CD4-positive, alpha-beta T cell treated with Interleukin-17A for 1 hour (primary cell): ENCODE results near the gene HOXA3.

ENCODE experiments used
- DNase-seq: peaks from one replicate; pipeline ENCODE4 v3.0.0-alpha.2; 2020

Gene HOXA3

GRCh38 chr7:27177795-27178320, 25.5 kb upstream of the HOXA3 start:
- DNase-seq: no peak

DNA sequence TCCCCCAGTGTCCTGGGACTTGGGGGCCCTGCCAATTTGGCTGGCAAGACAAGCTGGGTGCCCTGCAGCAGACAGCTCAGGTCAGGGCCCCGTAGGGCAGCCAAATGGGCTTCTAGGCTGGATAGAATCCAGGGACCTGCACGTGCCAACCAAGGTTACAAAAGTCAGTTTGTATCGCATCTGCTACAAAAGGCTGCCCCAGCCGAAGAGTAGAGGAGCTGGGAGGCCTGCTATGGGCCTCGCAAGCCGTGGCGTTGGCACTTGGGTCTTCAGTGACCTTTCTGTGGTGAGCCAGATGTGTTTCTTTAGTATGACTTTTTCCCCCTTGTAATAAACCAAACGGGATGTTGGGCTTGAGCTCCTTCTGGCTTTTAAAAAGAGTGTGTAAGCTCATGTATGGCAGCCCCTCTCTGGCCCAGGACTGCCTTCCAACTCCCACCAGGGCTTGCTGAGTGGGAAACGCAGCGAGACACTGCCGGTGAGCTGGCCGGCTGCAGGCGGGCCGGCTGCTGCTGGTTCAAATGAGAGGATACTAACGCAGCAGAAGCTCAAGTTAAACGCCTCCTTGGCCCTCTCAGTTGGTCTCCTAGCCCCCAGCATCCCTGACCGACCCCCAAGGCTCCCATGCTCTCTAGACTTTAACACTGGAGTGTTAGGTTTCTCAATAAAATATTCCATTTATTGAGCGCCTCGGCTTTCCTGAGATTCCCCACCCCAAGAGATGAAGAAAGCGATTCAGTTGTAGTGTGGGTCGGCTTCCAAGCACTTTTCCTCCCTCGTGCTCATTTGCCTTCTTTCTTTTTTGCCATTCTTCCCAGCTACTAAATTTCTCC, 24.8 kb upstream of the HOXA3 start:
- no peak for DNase-seq

GRCh38 chr7:27176524-27176845, 24.1 kb upstream of the HOXA3 start:
- DNase-seq: no peak

GRCh38 chr7:27175626-27176523, 23.5 kb upstream of the HOXA3 start:
- DNase-seq: no peak

DNA sequence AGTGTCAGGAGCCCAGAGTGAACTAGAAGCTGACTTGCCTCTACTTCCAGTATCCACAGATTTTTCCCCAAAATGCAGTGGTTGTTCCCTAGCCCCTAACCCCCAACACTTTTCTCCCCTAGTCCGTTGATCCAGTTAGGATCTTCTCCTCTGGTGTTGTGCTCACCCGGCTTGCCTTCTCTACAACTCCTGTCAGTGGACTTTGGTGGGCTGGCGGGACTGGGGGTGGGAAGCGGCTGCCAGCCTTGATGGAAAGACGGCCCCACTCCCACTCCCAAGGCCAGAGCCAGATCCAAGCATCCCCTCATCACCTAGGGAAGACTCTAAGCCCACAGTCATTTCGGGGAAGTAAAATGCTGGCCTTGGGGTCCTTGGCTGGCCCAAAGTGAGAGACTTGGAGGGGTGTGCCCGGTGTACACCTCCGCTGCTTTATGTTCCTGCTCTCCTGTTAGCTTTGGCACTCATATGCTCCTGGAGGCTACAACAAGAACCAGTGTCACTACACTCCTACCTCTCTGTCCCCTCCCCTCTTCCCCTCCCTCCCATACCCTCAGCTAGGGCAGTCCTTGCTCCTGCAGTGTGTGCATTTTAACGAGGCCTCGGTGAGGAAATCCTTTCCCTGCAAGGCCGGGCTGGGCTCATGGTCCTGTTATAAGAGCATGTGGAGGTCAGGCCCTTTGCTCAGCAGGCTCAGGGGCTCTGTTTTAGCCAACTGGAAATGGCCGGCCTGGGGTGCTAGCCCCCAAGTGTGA, 22.7 kb upstream of the HOXA3 start:
- DNase-seq: no peak

- DNase-seq: no peak
Observed at GRCh38 chr7:27173956-27174873, 21.8 kb upstream of the HOXA3 start, which contains the start of gene HOXA10. Gene HOXA10 (minus strand): TSS chr7:27174320. CDS start chr7:27174306, 14 bp downstream.

GRCh38 chr7:27173511-27173955, 21.1 kb upstream of the HOXA3 start:
- DNase-seq: peak; percentile 43

DNA sequence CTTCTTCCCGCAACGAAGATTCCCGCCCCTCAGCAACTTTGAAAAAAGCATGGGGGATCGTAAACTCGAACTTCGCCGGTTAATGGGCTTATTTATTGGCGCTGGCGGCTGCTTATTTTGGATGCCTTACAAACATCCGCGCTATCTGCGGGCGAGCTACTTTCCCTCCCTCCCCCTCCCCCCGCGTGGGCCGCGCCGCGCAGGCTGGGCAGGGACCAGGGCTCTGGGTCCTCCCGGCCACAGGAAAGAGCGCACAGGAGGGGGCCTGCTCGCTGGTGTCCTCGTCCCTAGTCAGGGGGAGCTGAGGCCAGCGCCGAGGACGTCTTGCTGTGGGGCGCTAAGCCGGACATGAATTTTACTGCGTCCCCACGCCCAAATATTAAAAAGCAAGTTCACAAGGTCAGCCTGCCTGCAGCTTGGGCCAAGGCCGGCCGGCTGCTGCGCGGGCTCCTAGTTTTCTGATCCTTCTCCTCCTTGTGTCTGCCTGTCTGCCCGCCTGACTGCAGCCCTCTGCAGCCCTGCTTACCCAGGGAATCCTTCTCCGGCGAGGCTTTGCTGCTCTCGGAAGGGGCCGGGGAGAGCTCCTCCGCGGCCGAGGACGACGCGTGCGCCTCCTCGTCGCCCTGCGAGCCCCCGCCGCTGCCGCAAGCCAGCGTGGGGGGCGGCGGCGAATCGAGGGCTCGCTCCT, 20.6 kb upstream of the HOXA3 start:
- DNase-seq: no peak

- DNase-seq: no peak
Observed at GRCh38 chr7:27172315-27172774, 20.0 kb upstream of the HOXA3 start.

GRCh38 chr7:27171637-27172314, 19.4 kb upstream of the HOXA3 start:
- DNase-seq: no peak

DNA sequence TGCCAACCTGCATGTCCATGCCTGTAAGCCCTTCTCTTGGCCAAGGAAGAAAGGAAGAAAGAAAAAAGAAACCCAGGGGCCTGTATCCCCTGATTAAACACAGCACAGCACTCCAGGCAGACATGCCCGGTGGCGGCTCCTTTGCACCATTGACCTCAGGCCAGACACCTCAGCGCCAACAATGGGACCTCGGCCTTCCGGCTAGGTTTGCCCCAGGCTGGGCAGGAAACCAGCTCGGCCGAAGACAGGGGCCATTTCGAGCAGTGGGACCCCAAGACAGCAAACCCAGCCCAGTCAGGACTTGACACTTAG, 18.9 kb upstream of the HOXA3 start:
- no peak for DNase-seq

DNA sequence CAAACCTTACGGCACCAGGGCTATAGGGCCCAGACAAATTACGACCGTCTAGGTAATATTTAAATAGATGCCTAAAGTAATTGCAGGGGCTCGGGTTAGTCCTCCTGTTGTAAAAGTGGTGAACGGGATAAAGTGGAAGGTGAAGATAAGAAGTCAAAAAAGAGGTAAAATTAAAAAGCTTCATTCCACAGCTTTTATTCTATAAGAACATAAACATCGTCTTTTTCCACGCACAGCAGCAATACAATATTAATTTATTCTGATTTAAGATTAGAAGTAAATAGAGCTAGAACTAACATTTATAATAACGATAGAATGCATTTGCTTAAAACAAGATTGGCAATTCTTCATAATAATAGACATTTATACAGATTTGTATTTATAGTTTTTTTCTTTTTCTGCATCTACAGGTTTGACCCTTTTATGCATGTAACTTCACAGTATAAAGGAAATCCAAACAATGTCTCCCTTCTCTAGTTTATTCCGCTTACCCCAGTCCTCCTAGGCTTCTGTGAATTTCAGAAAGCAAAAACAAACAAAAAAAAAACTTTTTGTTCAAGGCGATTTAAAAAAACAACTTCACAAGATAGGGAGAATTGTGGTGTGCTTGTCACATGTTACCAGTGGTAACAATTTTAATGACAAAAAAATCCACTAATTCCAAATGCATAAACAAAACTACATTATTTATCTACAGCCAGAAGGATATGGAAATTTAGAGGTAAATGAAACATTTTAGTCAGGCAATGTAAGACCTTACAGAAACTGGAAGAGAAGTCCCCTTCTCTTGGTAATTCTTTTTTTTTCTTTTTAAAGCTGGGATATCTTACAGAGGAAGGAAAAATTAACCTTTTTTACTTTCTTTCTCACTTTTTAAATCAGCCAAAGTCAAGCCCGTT, 18.3 kb upstream of the HOXA3 start:
- DNase-seq: no peak

- no peak for DNase-seq
Observed at GRCh38 chr7:27169658-27170425, 17.5 kb upstream of the HOXA3 start.

- no peak for DNase-seq
Observed at GRCh38 chr7:27168265-27168947, 16.0 kb upstream of the HOXA3 start.

- DNase-seq: no peak
Observed at GRCh38 chr7:27167916-27168264, 15.5 kb upstream of the HOXA3 start.

DNA sequence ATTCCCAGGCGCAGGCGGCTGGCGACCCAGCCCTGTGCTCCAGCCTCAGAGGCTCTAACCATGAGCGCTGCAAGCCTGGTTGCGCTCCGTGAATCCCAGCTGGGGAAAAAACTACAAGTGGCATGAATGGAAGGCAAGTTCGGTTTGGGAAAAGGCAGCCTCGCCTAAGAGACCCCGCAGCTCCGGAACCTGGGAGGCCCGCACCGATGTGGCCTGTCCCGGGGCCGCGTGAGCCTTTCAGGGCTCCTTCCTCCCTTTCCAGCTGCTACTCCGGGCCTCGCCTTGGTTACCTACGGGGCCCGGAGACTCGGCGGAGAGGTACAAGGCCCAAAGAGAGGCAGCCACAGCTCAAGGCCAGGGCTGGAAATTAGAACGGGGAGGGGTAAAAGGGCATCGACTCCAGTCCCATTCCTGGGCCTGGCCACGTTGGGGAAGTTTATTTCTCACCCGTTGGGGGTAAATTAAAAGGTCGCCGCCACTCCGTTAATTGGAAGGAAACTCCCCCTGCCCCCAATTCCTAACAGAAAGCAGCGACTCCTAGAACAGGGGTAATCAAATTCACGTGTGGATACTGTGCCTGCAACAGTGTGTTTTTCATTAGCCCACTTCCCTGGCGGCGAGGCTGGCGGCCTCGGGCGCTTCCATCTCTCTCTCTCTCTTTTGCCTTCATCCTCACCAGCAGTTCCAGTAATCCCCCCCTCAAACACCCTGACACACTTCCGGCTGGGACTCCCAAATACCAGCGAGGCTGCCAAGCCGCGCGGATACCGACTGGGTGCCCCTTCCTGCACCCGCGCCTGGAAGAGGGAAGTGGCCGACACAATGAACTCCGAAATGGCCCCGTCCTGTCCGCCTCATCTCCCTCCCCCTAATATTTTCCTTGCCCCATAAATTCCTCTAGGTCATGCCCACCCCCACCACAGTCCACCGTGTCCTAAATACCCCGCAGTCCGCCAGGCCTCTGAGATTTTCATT, 14.4 kb upstream of the HOXA3 start:
- no peak for DNase-seq

- no peak for DNase-seq
Observed at GRCh38 chr7:27165996-27166530, 13.7 kb upstream of the HOXA3 start.
